HEK293 (cell line): ENCODE data around the gene ANKRD31.

Experiments
- IKZF3 ChIP-seq: fragments of 450-650 bp; IDR thresholded peaks from 2 replicates; pipeline ENCODE4 v1.5.0; 2018; ENCODE audit warnings: missing biosample characterization, mild to moderate bottlenecking, missing genetic modification characterization, moderate library complexity
- PRDM6 ChIP-seq: fragments of 450-650 bp; formaldehyde crosslinking; IDR thresholded peaks from 2 replicates; pipeline ENCODE4 v1.5.1; 2017; ENCODE audit warnings: missing biosample characterization, missing genetic modification characterization
- SP2 ChIP-seq: fragments of 450-650 bp; formaldehyde crosslinking; IDR thresholded peaks from 2 replicates; pipeline ENCODE4 v1.5.1; 2016; ENCODE audit warnings: missing biosample characterization, missing genetic modification characterization
- WT1 ChIP-seq: fragments of 450-650 bp; formaldehyde crosslinking; IDR thresholded peaks from 2 replicates; pipeline ENCODE4 v1.5.1; 2016; ENCODE audit warnings: missing biosample characterization, missing genetic modification characterization
- ZBTB10 ChIP-seq: fragments of 450-650 bp; formaldehyde crosslinking; IDR thresholded peaks from 2 replicates; pipeline ENCODE4 v1.5.1; 2016; ENCODE audit warnings: missing biosample characterization, missing genetic modification characterization
- ZBTB20 ChIP-seq: fragments of 450-650 bp; formaldehyde crosslinking; IDR thresholded peaks from 2 replicates; pipeline ENCODE4 v1.5.1; 2016; ENCODE audit warnings: missing biosample characterization, missing genetic modification characterization
- ZBTB7A ChIP-seq: fragments of 450-650 bp; formaldehyde crosslinking; IDR thresholded peaks from 2 replicates; pipeline ENCODE4 v1.5.1; 2016; ENCODE audit warnings: low read depth, missing biosample characterization, missing genetic modification characterization
- ZFP37 ChIP-seq: fragments of 450-650 bp; formaldehyde crosslinking; IDR thresholded peaks from 2 replicates; pipeline ENCODE4 v1.5.1; 2016; ENCODE audit warnings: missing biosample characterization, missing genetic modification characterization
- ZIC2 ChIP-seq: fragments of 450-650 bp; formaldehyde crosslinking; IDR thresholded peaks from 2 replicates; pipeline ENCODE4 v1.5.1; 2016; ENCODE audit warnings: missing biosample characterization, missing genetic modification characterization
- ZNF175 ChIP-seq: fragments of 450-650 bp; formaldehyde crosslinking; IDR thresholded peaks from 2 replicates; pipeline ENCODE4 v1.5.1; 2016; ENCODE audit warnings: missing biosample characterization, missing genetic modification characterization
- ZNF2 ChIP-seq: fragments of 450-650 bp; formaldehyde crosslinking; IDR thresholded peaks from 2 replicates; pipeline ENCODE4 v1.5.1; 2016; ENCODE audit warnings: missing biosample characterization, missing genetic modification characterization
- ZNF223 ChIP-seq: fragments of 450-650 bp; formaldehyde crosslinking; IDR thresholded peaks from 2 replicates; pipeline ENCODE4 v1.5.1; 2016; ENCODE audit warnings: missing biosample characterization, missing genetic modification characterization
- ZNF26 ChIP-seq: fragments of 450-650 bp; formaldehyde crosslinking; IDR thresholded peaks from 2 replicates; pipeline ENCODE4 v1.5.1; 2016; ENCODE audit warnings: missing biosample characterization, missing genetic modification characterization
- ZNF274 ChIP-seq, 2 experiments: fragments of 200-500 bp in 1 of 2; fragments of 450-650 bp in 1 of 2; sonication (Bioruptor generic) in 1 of 2; formaldehyde crosslinking in 1 of 2; IDR thresholded peaks; 2 replicates each; pipeline versions ENCODE4 v1.5.1 to v1.6.1; 2014 to 2016; ENCODE audit warnings: borderline replicate concordance in 1 of 2, inconsistent platforms in 1 of 2, low read length in 1 of 2, missing biosample characterization in 1 of 2, missing genetic modification characterization in 1 of 2
- ZNF341 ChIP-seq: fragments of 450-650 bp; formaldehyde crosslinking; IDR thresholded peaks from 2 replicates; pipeline ENCODE4; 2016; ENCODE audit warnings: low read depth, missing biosample characterization, missing genetic modification characterization
- ZNF37A ChIP-seq: fragments of 450-650 bp; IDR thresholded peaks from 2 replicates; pipeline ENCODE4 v1.5.1; 2018; ENCODE audit warnings: missing biosample characterization, missing genetic modification characterization
- ZNF518A ChIP-seq: fragments of 450-650 bp; formaldehyde crosslinking; conservative IDR thresholded peaks from 2 replicates; pipeline ENCODE4 v1.5.1; 2016; ENCODE audit warnings: low read depth, missing biosample characterization, missing genetic modification characterization
- ZNF596 ChIP-seq: fragments of 450-650 bp; IDR thresholded peaks from 2 replicates; pipeline ENCODE4 v1.5.0; 2018; ENCODE audit warnings: missing biosample characterization, mild to moderate bottlenecking, missing genetic modification characterization, moderate library complexity
- ZNF600 ChIP-seq: fragments of 450-650 bp; formaldehyde crosslinking; IDR thresholded peaks from 2 replicates; pipeline ENCODE4 v1.5.1; 2016; ENCODE audit warnings: missing biosample characterization, missing genetic modification characterization
- ZNF623 ChIP-seq: fragments of 450-650 bp; formaldehyde crosslinking; IDR thresholded peaks from 2 replicates; pipeline ENCODE4 v1.5.1; 2016; ENCODE audit warnings: missing biosample characterization, missing genetic modification characterization
- ZNF660 ChIP-seq: fragments of 450-650 bp; IDR thresholded peaks from 2 replicates; pipeline ENCODE4 v1.5.1; 2018; ENCODE audit warnings: missing biosample characterization, mild to moderate bottlenecking, missing genetic modification characterization
- ZNF747 ChIP-seq: fragments of 450-650 bp; formaldehyde crosslinking; IDR thresholded peaks from 2 replicates; pipeline ENCODE4 v1.5.1; 2016; ENCODE audit warnings: missing biosample characterization, missing genetic modification characterization
- ZNF76 ChIP-seq: fragments of 450-650 bp; formaldehyde crosslinking; IDR thresholded peaks from 2 replicates; pipeline ENCODE4; 2016; ENCODE audit warnings: low read depth, missing biosample characterization, missing genetic modification characterization, borderline replicate concordance
- ZNF785 ChIP-seq: fragments of 450-650 bp; formaldehyde crosslinking; IDR thresholded peaks from 2 replicates; pipeline ENCODE4 v1.5.1; 2016; ENCODE audit warnings: missing biosample characterization, missing genetic modification characterization
- ZSCAN30 ChIP-seq: fragments of 450-650 bp; IDR thresholded peaks from 2 replicates; pipeline ENCODE4 v1.5.1; 2018; ENCODE audit warnings: missing biosample characterization, mild to moderate bottlenecking, missing genetic modification characterization, moderate library complexity
- ZSCAN4 ChIP-seq: fragments of 450-650 bp; formaldehyde crosslinking; IDR thresholded peaks from 2 replicates; pipeline ENCODE4 v1.5.1; 2017; ENCODE audit warnings: missing biosample characterization, missing genetic modification characterization

ANKRD31 gene

GRCh38 chr5:75236322-75237316 lies at the start of gene ANKRD31 (continued):
- TF ChIP-seq ZBTB10 (tag by site-specific recombination) (no peak), WT1 (0 out of 2 replicates have a peak, but pooled peaks have one; percentile 14), ZNF37A (tag by site-specific recombination) (0 out of 2 replicates have a peak, but pooled peaks have one; percentile 44), PRDM6 (no peak), ZNF600 (tag by site-specific recombination) (peak; percentile 52), ZBTB20 (no peak), ZNF274 (IDR thresholded peaks at IDR 0.05; ENCODE audit: low read length) (no peak), ZNF274 (tag by site-specific recombination; IDR thresholded peaks at IDR 0.05; ENCODE audit: borderline replicate concordance) (no peak), ZNF341 (tag by site-specific recombination) (peak; percentile 83), ZNF223 (tag by site-specific recombination) (no peak), ZIC2 (tag by site-specific recombination) (peak; percentile 59), ZSCAN4 (no peak), ZNF596 (no peak), ZNF76 (peak; percentile 49; the same call in 1 of the 2 replicates), ZSCAN30 (peak; percentile 78; the same call in 1 of the 2 replicates), ZNF175 (tag by site-specific recombination) (no peak), ZNF747 (tag by site-specific recombination) (no peak), IKZF3 (tag by site-specific recombination) (no peak), ZFP37 (tag by site-specific recombination) (peak; percentile 45), SP2 (tag by site-specific recombination) (peak; percentile 30), ZNF26 (tag by site-specific recombination) (no peak), ZBTB7A (tag by site-specific recombination) (no peak), ZNF623 (tag by site-specific recombination) (no peak), ZNF518A (tag by site-specific recombination) (peak; percentile 41; the same call in 1 of the 2 replicates), ZNF660 (tag by site-specific recombination) (peak; percentile 79), ZNF785 (tag by site-specific recombination) (peak; percentile 79), ZNF2 (tag by site-specific recombination) (peak; percentile 70; the same call in 1 of the 2 replicates)
